ENCODE data around the gene EPHA10.
"Not testable (repeated sequence)": the region's sequence is repeated elsewhere in the genome, so short reads cannot be mapped to it uniquely, and the experiment has no call there.

Gene EPHA10

GRCh38 chr1:37771440-37771839, 6.5 kb upstream of the EPHA10 start:
- DNase-seq (ENCODE audit: low read depth) = not testable (repeated sequence)

GRCh38 chr1:37767488-37767887, 2.6 kb upstream of the EPHA10 start:
- DNase-seq (ENCODE audit: low read depth) = no peak

- DNase-seq (ENCODE audit: low read depth) = no peak
These were observed 1.2 kb upstream of the EPHA10 start for GRCh38 chr1:37765916-37766664.

- no peak for DNase-seq (ENCODE audit: low read depth)
These were observed 500 bp downstream of the EPHA10 start for GRCh38 chr1:37764414-37764825.

GRCh38 chr1:37763791-37764413, 1.0 kb downstream of the EPHA10 start:
- DNase-seq (ENCODE audit: low read depth) = no peak

- DNase-seq (ENCODE audit: low read depth) = no peak
These were observed 2.4 kb downstream of the EPHA10 start for GRCh38 chr1:37762516-37762915.

- no peak for DNase-seq (ENCODE audit: low read depth)
These were observed 3.4 kb downstream of the EPHA10 start for GRCh38 chr1:37761416-37762095.

- no peak for DNase-seq (ENCODE audit: low read depth)
These were observed 5.5 kb downstream of the EPHA10 start for GRCh38 chr1:37759451-37759850.

- no peak for DNase-seq (ENCODE audit: low read depth)
These were observed 8.9 kb downstream of the EPHA10 start for GRCh38 chr1:37755951-37756560.

GRCh38 chr1:37755290-37755689, 9.6 kb downstream of the EPHA10 start:
- no peak for DNase-seq (ENCODE audit: low read depth)

- no peak for DNase-seq (ENCODE audit: low read depth)
These were observed 11.2 kb downstream of the EPHA10 start for GRCh38 chr1:37753473-37754321.

- DNase-seq (ENCODE audit: low read depth) = no peak
These were observed 12.1 kb downstream of the EPHA10 start for GRCh38 chr1:37752583-37753471.

GRCh38 chr1:37752213-37752582, 12.7 kb downstream of the EPHA10 start:
- no peak for DNase-seq (ENCODE audit: low read depth)

- no peak for DNase-seq (ENCODE audit: low read depth)
These were observed 16.4 kb downstream of the EPHA10 start for GRCh38 chr1:37748565-37748964.

- no peak for DNase-seq (ENCODE audit: low read depth)
These were observed 18.1 kb downstream of the EPHA10 start for GRCh38 chr1:37746806-37747205.

- no peak for DNase-seq (ENCODE audit: low read depth)
These were observed 23.3 kb downstream of the EPHA10 start for GRCh38 chr1:37741662-37742061.

- no peak for DNase-seq (ENCODE audit: low read depth)
These were observed 23.8 kb downstream of the EPHA10 start for GRCh38 chr1:37741130-37741529.

- DNase-seq (ENCODE audit: low read depth) = no peak
These were observed 25.7 kb downstream of the EPHA10 start for GRCh38 chr1:37739222-37739621.

- DNase-seq (ENCODE audit: low read depth) = not testable (repeated sequence)
These were observed 26.3 kb downstream of the EPHA10 start for GRCh38 chr1:37738619-37739018.

- not testable (repeated sequence) for DNase-seq (ENCODE audit: low read depth)
These were observed 26.9 kb downstream of the EPHA10 start for GRCh38 chr1:37737975-37738374.
